22Rv1 (cell line): ENCODE measurements around the gene BNIP2.

Source experiments
- H3K27ac ChIP-seq: fragments of 450-650 bp; 2 replicates; pipeline ENCODE4 v1.5.1; 2017
- CTCF ChIP-seq: fragments of 450-650 bp; IDR thresholded peaks from 2 replicates; pipeline ENCODE4 v1.5.1; 2017; ENCODE audit warnings: mild to moderate bottlenecking
- ZFX ChIP-seq: fragments of 450-650 bp; IDR thresholded peaks from 2 replicates; pipeline ENCODE4 v1.6.1; 2017; ENCODE audit warnings: antibody characterized with exemption, borderline replicate concordance

Gene BNIP2

GRCh38 chr15:59721411-59721810 lies 32.3 kb upstream of the BNIP2 start:
- no peak overlapping the region for H3K27ac ChIP-seq
- TF ChIP-seq ZFX (no peak), CTCF (no peak)

DNA sequence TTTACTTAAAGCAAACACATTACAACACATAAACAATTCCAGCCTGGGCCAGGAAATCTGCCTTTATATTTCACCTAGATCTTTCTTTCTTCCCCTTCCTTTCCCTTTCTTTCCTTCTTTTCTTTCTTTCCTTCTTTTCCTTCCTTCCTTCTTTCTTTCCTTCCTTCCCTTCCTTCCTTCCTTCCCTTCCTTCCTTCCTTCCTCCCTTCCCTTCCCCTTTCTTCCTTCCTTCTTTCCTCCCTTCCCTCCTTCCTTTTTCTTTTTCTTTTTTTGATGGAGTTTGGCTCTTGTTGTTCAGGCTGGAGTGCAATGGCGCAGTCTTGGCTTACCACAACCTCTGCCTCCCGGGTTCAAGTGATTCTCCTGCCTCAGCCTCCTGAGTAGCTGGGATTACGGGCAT lies 24.1 kb upstream of the BNIP2 start:
- no peak for TF ChIP-seq CTCF
- no peak for TF ChIP-seq ZFX
- H3K27ac ChIP-seq, result no peak overlapping the region

GRCh38 chr15:59711451-59712243 lies 22.5 kb upstream of the BNIP2 start:
- H3K27ac ChIP-seq, result no peak overlapping the region
- TF ChIP-seq CTCF (no peak), ZFX (no peak)

DNA sequence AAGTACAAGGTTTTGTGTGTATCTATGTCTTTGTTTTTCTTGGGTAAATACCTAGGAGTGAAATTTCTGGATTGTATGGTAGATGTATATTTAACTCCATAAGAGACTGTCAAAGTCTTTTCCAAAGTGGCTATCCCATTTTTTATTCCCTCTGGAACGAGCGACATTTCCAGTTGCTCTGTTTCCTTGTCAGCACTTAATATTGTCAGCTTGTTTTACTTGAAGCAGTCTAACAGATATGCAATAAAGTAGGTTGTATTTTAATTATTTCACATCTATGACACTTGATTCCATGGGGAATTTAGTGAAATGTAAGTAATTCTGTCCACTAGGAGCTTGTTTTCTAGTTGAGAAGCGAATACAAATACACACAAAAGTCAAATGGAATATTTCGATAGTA lies 18.5 kb upstream of the BNIP2 start:
- H3K27ac ChIP-seq, result no peak overlapping the region
- no peak for TF ChIP-seq CTCF
- TF ChIP-seq ZFX, result no peak

- H3K27ac ChIP-seq, result no peak overlapping the region
- TF ChIP-seq CTCF (no peak), ZFX (no peak)
These were observed 15.1 kb upstream of the BNIP2 start for GRCh38 chr15:59703979-59704796.

DNA sequence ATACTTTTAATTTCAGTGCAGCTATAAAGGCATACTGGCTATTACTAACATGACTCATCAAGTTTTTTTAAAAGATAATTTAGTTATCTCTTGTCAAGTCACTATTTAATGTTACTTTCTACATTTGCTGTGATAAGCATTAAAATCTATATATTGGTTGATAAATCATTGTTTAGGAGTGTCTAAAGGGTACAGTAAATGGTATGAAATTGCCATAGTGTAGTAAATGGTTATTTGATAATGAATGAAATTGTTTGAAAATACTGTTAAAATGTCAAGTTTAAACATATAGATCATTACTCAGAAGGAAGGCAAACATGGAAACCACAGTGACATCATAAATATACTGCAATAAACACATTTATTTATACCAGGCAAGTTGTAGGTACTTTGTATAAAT lies 13.2 kb upstream of the BNIP2 start:
- no peak overlapping the region for H3K27ac ChIP-seq
- no peak for TF ChIP-seq CTCF

DNA sequence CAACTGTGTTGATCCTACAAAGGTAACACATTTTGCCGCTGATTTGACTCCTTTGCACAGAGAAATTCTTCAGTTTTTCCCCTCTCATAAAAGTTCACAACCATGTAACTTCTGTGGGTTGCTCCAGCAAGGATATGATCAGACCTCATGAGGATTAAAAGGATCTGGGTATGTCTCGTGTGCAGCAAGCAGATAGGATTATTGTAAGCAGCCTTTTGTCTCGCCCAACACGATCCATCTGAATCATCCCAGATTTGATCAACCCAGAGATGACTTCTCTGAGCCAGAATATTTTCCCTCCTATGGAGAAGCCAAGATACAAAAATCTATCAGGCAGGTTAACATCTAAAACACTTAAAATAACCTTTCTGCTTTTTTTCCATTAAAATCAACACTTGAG lies 12.8 kb upstream of the BNIP2 start:
- TF ChIP-seq ZFX (no peak), CTCF (no peak)

More for the DNA sequence above, 12.8 kb upstream of the BNIP2 start:
- H3K27ac ChIP-seq, result no peak overlapping the region
